ENCODE results near the gene CRACR2A.

- TF ChIP-seq CTCF (IDR thresholded peaks at IDR 0.05): no peak
- no peak for TF ChIP-seq POLR2A (IDR thresholded peaks at IDR 0.05)
Measured at GRCh38 chr12:3740480-3741231, 12.3 kb downstream of the CRACR2A start.
